K562 (cell line): Measurements from ENCODE around the gene LRP1-AS. TPM values are rescaled to one million over a fixed set of nuclear protein-coding genes. Genes with fewer than 3 reads are reported as not detected.

Experiments used
- ADNP ChIP-seq: fragments of 200-800 bp; sonication (Bioruptor generic); IDR thresholded peaks from 2 replicates; pipeline ENCODE4 v1.6.1; 2016; ENCODE audit warnings: missing genetic modification characterization, missing compliant biosample characterization
- ATF1 ChIP-seq, 2 experiments: fragments of 450-650 bp in 1 of 2; IDR thresholded peaks; 2 replicates each; pipeline ENCODE4 v1.6.1; 2016; ENCODE audit warnings: missing compliant biosample characterization in 1 of 2, missing genetic modification characterization in 1 of 2
- BCOR ChIP-seq: fragments of 450-650 bp; IDR thresholded peaks from 2 replicates; pipeline ENCODE4 v1.6.1; 2016
- BHLHE40 ChIP-seq: IDR thresholded peaks from 2 replicates; pipeline ENCODE4 v1.6.1; 2011; ENCODE audit warnings: low read length, improper control_type of control experiment
- CC2D1A ChIP-seq: fragments of 450-650 bp; IDR thresholded peaks from 2 replicates; pipeline ENCODE4 v1.6.1; 2017; ENCODE audit warnings: mild to moderate bottlenecking
- CHD4 ChIP-seq: fragments of 200-600 bp; sonication (generic); IDR thresholded peaks from 3 replicates; pipeline ENCODE4 v1.6.1; 2012; ENCODE audit warnings: low read depth, mild to moderate bottlenecking, mixed read lengths, low read length, inconsistent platforms; ENCODE audit not compliant: insufficient read depth, insufficient replicate concordance, poor library complexity, severe bottlenecking
- DPF2 ChIP-seq: fragments of 450-650 bp; IDR thresholded peaks from 2 replicates; pipeline ENCODE4 v1.6.1; 2016
- E2F1 ChIP-seq: sonication (generic); formaldehyde crosslinking; IDR thresholded peaks from 2 replicates; pipeline ENCODE4 v1.8.1; 2023; ENCODE audit warnings: mild to moderate bottlenecking, missing genetic modification reagents, moderate library complexity
- EGR1 ChIP-seq: fragments of 450-650 bp; conservative IDR thresholded peaks from 2 replicates; pipeline ENCODE4 v1.6.1; 2017; ENCODE audit warnings: mild to moderate bottlenecking
- HDAC3 ChIP-seq: fragments of 450-650 bp; IDR thresholded peaks from 2 replicates; pipeline ENCODE4 v1.6.1; 2018; ENCODE audit warnings: borderline replicate concordance, mild to moderate bottlenecking, moderate library complexity; ENCODE audit not compliant: partially characterized antibody
- HNRNPH1 ChIP-seq: fragments of 200-400 bp; formaldehyde crosslinking; optimal IDR thresholded peaks from 2 replicates; pipeline ENCODE3; 2017; ENCODE audit warnings: low read depth, mild to moderate bottlenecking, low read length, moderate library complexity
- HNRNPLL ChIP-seq: fragments of 200-400 bp; formaldehyde crosslinking; IDR thresholded peaks from 2 replicates; pipeline ENCODE4 v1.6.1; 2017; ENCODE audit warnings: low read length, low read depth, mild to moderate bottlenecking; ENCODE audit not compliant: poor library complexity, severe bottlenecking
- KDM1A ChIP-seq, 2 experiments: fragments of 450-650 bp; IDR thresholded peaks; 2 replicates each; pipeline ENCODE4 v1.6.1; 2016; ENCODE audit warnings: mild to moderate bottlenecking in 2 of 2
- NFXL1 ChIP-seq: fragments of 450-650 bp; formaldehyde crosslinking; IDR thresholded peaks from 2 replicates; pipeline ENCODE4 v1.4.0; 2021; ENCODE audit warnings: mild to moderate bottlenecking
- POLR2A ChIP-seq: fragments of 450-650 bp; conservative IDR thresholded peaks from 2 replicates; pipeline ENCODE4 v1.6.1; 2016
- RCOR1 ChIP-seq, 2 experiments: IDR thresholded peaks; 2 replicates each; pipeline ENCODE4 v1.6.1; 2012; ENCODE audit warnings: low read depth in 2 of 2, low read length in 2 of 2, borderline replicate concordance in 1 of 2, improper control_type of control experiment in 1 of 2
- RUNX1 ChIP-seq: sonication (generic); IDR thresholded peaks from 2 replicates; pipeline ENCODE4 v1.6.1; 2016; ENCODE audit warnings: antibody characterized with exemption, low read depth
- SMARCA5 ChIP-seq: fragments of 450-650 bp; IDR thresholded peaks from 2 replicates; pipeline ENCODE4 v1.6.1; 2016
- SRSF9 ChIP-seq: fragments of 200-400 bp; formaldehyde crosslinking; IDR thresholded peaks from 2 replicates; pipeline ENCODE4 v1.6.1; 2017; ENCODE audit warnings: low read depth, low read length, borderline replicate concordance
- TAF9B ChIP-seq: fragments of 450-650 bp; IDR thresholded peaks from 2 replicates; pipeline ENCODE4 v1.6.1; 2018; ENCODE audit warnings: mild to moderate bottlenecking; ENCODE audit not compliant: partially characterized antibody
- TARDBP ChIP-seq: fragments of 450-650 bp; IDR thresholded peaks from 2 replicates; pipeline ENCODE4 v1.6.1; 2016
- TRIM24 ChIP-seq, 2 experiments: fragments of 450-650 bp; IDR thresholded peaks; 2 replicates each; pipeline ENCODE4 v1.6.1; 2016
- ZKSCAN3 ChIP-seq: fragments of 250-450 bp; sonication (Bioruptor Pico); IDR thresholded peaks from 2 replicates; pipeline ENCODE4 v1.4.0; 2020
- ZNF197 ChIP-seq: fragments of 200-800 bp; sonication (Bioruptor generic); IDR thresholded peaks from 2 replicates; pipeline ENCODE4 v1.6.1; 2016; ENCODE audit warnings: low read depth, missing genetic modification characterization, missing compliant biosample characterization
- ZNF239 ChIP-seq: fragments of 250-450 bp; sonication (Bioruptor Pico); IDR thresholded peaks from 2 replicates; pipeline ENCODE4 v1.4.0; 2020; ENCODE audit warnings: mild to moderate bottlenecking
- ZNF263 ChIP-seq: sonication (generic); formaldehyde crosslinking; IDR thresholded peaks from 2 replicates; pipeline ENCODE4 v1.8.0; 2022; ENCODE audit warnings: mild to moderate bottlenecking, missing genetic modification reagents, borderline replicate concordance
- ZNF398 ChIP-seq: fragments of 250-450 bp; sonication (Bioruptor Pico); IDR thresholded peaks from 2 replicates; pipeline ENCODE4 v1.8.0; 2021; ENCODE audit warnings: moderate library complexity, mild to moderate bottlenecking, inconsistent platforms
- ZNF830 ChIP-seq: fragments of 250-450 bp; sonication (Bioruptor Pico); IDR thresholded peaks from 2 replicates; pipeline ENCODE4 v1.5.0; 2021; ENCODE audit warnings: mild to moderate bottlenecking
- polyA plus RNA-seq, 8 experiments: library from polyadenylated mRNA; depleted of rRNA in 4 of 8; stranded (reverse) in 5 of 8; unstranded in 3 of 8; fragments of >200 nt; fragmentation: Nextera tagmentation in 2 of 8; fragmentation: Illumina TruSeq in 1 of 8; extraction: Ambion mirVana in 2 of 8; extraction: Trizol in 1 of 8; gene quantifications; 2 replicates each; pipeline versions ENCODE4 v1.2.1 to v1.2.3, GENCODE V29; 2011 to 2014; ENCODE audit warnings: inconsistent platforms in 1 of 8, missing spikeins in 1 of 8
- total RNA-seq, 7 experiments: library from RNA; depleted of rRNA in 6 of 7; stranded (reverse); fragments of >200 nt in 6 of 7; fragmentation: Illumina TruSeq in 2 of 7; extraction: Trizol in 2 of 7; gene quantifications; 2 replicates each; pipeline versions ENCODE4 v1.2.1 to v1.2.3, GENCODE V29; 2011 to 2021; ENCODE audit warnings: low replicate concordance in 1 of 7

The LRP1-AS gene
- total and polyA plus RNA-seq, 9 of the 15 experiments (the other 6 are each of a cell fraction or from before 2014, with no cell fraction given): not detected

- TF ChIP-seq HDAC3 (no peak), CC2D1A (no peak), DPF2 (no peak), HNRNPLL (no peak), KDM1A (IDR thresholded peaks at IDR 0.05) (peak; percentile 63 to 77), HNRNPH1 (no peak), CHD4 (peak; percentile 89), RUNX1 (no peak), BHLHE40 (no peak), ZNF197 (no peak), NFXL1 (CRISPR knock-in tag) (no peak), SMARCA5 (peak; percentile 58; the same call in 1 of the 2 replicates), TARDBP (no peak), ZNF398 (CRISPR knock-in tag) (no peak), ZNF239 (CRISPR knock-in tag) (no peak), SRSF9 (no peak), BCOR (peak; percentile 93), ATF1 (CRISPR knock-in tag; IDR thresholded peaks at IDR 0.05) (no peak), ATF1 (tag; IDR thresholded peaks at IDR 0.05) (no peak), RCOR1 (IDR thresholded peaks at IDR 0.05; ENCODE audit: borderline replicate concordance in 1 of 2, low read depth in 2 of 2, low read length in 2 of 2) (peak in 1 of 2 experiments; percentile 51; a peak in 1 of 4 replicates), ZKSCAN3 (CRISPR knock-in tag) (no peak), TAF9B (no peak), ADNP (tag) (peak; percentile 81; the same call in 1 of the 2 replicates), TRIM24 (IDR thresholded peaks at IDR 0.05) (no peak), E2F1 (no peak), ZNF830 (CRISPR knock-in tag) (no peak), POLR2A (no peak), EGR1 (no peak), ZNF263 (CRISPR knock-in tag) (no peak)
These were observed 17.0 kb upstream of the LRP1-AS start (continued) for GRCh38 chr12:57164454-57164853.
